OCI-M2 (cell line): ENCODE results near the gene OR2F2.

Source experiments
- DNase-seq: peaks from one replicate; lab custom pipeline; 2025; ENCODE audit not compliant: unreplicated experiment; lab: John Stamatoyannopoulos, UW

OR2F2 gene

GRCh38 chr7:143913945-143914615, 21.0 kb upstream of the OR2F2 start:
- no peak for DNase-seq

GRCh38 chr7:143914938-143915652, 19.9 kb upstream of the OR2F2 start:
- no peak for DNase-seq

- DNase-seq, result no peak
Observed at GRCh38 chr7:143924851-143925250, 10.2 kb upstream of the OR2F2 start.

DNA sequence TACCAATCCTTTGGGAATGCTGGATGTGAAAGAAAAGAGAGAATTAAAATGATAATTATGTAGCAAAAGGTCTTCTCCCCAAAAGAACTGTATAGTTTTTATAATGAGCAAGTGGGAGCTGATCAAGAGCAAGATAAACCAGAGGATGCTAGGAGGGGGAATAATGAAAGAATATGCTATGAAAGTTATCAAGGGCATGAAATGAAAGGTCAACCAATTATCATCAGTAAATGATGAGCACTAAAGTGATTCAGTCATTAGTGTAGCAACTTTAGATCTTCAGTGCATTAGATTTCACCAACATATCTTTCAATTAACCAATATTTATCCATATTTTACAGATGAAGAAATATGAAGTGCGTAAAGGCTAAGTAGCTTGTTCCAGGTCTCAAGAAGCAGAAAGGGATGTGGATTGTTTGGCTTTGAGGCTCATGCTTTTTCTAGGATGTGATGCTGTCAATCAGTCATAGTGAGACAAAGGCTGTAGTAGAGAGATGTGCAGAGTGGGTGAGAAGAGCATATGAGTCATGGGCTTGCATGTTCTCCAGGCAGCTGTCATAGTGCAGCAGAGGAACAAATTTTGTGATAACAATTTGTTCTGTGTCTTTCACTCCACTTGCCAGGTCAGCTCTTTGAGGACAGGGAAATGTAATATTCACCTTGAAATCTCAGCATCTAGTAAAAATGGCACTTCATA, 5.7 kb upstream of the OR2F2 start:
- DNase-seq, result no peak

GRCh38 chr7:143931739-143932138, 3.3 kb upstream of the OR2F2 start:
- no peak for DNase-seq

DNA sequence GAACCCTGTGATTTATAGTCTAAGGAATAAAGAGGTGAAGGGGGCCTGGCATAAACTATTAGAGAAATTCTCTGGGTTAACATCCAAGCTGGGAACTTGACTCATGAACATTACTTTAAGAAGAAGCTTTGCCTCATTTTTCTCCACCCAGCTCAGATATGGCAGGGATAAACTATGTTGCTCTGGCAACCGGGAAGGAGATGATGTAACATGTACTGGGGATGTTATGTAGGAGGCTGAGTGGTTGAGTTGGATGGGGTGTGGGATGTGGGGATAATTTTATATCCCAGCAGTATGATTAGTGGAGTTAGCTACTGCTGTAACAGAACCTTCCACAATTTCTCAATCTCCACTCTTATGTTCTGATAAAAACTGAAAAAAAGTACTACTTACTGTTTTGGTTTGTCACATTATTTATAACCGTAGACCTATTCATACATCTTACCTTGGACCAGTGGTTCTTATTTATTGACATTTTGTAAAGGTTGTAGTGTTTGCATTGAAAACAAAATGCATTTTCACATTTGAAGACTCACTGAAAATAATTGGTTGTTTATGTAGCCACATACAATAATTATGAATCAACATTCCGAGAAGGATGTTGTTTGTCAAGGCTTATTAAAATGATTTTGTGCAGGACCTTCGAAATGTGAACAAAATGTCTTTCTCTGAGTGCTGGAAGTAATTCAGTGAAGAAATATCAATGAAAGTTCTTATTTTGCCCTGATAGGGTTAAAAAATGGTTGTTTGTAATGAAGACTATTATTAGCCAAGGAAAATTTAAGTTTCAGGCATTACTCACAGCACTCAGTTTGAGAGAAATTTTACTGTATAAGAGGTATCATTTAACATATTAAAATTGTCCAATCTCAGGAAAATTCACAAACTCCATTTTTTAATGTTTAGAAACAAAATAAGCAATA, 1.3 kb downstream of the OR2F2 start:
- no peak for DNase-seq

GRCh38 chr7:143938379-143939243, 3.6 kb downstream of the OR2F2 start:
- no peak for DNase-seq

DNA sequence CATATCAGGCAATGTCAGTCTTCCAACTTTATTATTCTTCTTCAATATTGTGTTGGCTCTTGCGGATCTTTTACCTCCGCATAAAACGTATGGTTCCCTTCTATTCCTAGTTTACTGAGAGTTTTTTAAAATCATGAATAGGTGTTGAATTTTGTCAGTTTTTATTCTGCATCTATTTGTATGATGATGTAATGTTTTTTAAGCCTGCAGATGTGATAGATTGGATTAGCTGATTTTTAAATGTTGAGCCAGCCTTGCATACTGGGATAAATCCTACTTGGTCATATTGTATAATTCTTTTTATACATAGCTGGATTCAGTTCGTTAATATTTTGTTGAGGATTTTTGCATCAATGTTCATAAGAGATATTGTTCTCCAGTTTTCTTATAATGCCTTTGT, 10.4 kb downstream of the OR2F2 start:
- DNase-seq, result no peak

DNA sequence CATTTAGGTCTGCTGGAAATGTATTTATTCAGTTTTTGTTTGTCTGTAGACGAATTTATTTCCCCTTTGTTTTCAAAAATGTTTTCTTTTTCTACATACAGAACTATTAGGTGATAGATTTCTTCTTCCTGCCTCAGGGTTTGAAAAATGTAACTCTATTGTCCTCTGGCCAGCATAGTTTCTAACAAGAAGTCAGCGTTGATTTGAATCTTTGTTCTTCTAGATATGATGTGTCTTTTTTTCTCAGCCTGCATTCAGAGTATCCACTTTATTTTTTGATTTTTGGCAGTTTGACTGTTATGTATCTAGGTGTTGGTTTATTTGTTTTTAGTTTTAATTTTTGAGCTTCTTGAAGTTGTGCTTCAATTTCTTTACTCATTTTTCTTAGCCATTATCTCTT, 12.1 kb downstream of the OR2F2 start:
- DNase-seq, result no peak

- DNase-seq, result peak; percentile 43
Observed at GRCh38 chr7:143948733-143949132, 13.7 kb downstream of the OR2F2 start.

- DNase-seq, result no peak
Observed at GRCh38 chr7:143953421-143953820, 18.4 kb downstream of the OR2F2 start.

GRCh38 chr7:143954135-143954534, 19.1 kb downstream of the OR2F2 start:
- no peak for DNase-seq

DNA sequence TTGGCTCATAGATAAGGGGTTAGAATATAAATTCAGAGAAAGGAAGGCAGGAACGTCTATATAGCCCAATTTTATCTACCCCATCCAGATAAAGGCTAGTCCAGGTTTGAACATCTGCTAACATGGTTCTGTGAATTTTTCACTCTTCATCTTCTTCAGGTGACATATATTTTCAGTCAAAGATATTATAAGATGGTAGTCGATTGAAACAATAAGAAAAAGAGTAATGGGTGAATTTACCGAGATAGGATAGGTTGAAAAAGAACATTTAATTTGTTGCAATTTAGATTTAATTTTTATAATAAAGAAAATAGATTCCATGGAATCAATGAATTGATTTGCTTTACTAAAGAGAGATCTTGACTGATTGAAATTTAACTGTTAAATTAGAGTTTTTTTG, 19.5 kb downstream of the OR2F2 start, which contains the start of gene OR2F1:
Gene OR2F1 (plus strand): TSS at position 301 of the 400 bp plus-strand sequence. CDS start 5,127 bp downstream, outside the sequence.
- DNase-seq, result no peak

- no peak for DNase-seq
Observed at GRCh38 chr7:143958781-143959180, 23.7 kb downstream of the OR2F2 start.

DNA sequence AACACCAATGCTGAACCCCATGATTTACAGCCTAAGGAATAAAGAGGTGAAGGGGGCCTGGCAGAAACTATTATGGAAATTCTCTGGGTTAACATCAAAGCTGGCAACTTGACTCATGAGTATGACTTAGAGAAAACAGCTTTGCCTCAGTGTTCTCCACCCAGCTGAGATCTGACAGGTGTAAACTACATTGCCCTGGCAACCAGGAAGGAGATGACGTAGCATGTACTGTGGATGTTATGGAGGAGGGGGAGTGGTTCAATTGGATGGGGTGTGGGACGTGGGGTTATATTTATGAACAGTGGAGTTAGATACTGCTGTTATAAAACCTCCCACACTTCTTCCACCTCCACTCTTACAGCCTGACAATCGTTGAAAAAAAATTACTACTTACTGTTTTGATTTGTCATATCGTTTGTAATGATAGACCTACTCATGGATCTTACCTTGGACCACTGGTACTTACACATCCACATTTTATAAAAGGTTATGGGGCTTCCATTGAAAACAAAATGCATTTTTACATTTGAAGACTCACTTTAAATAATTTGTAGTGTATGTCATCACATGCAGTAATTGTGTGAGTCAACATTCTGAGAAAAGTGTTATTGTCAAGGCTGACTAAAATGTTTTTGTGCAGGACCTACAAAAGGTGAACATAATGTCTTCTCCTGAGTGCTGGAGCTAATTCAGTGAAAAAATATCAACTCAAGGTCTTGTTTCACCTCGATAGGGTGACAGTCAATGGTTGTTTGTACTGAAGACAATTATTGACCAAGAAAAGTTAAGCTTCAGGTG, 26.0 kb downstream of the OR2F2 start:
- no peak for DNase-seq

DNA sequence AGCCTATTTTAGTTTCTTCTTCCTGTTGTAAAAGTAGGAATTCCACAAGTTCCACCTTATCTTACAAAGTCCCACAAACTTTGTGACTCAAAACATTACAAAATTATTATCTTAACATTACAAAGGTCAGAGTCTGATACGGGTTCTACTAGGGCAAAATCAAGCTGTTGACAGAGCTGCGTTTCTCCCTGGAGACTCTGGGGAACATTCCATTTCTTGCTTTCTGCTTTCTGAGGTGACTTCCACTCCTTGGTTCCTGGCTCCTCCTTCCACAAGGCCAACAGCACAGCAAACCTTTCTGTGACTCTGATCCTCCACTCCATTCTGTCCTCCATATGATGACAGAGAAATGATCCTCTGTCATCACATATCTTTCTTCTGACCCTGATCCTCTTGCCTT, 30.2 kb downstream of the OR2F2 start:
- DNase-seq, result no peak

DNA sequence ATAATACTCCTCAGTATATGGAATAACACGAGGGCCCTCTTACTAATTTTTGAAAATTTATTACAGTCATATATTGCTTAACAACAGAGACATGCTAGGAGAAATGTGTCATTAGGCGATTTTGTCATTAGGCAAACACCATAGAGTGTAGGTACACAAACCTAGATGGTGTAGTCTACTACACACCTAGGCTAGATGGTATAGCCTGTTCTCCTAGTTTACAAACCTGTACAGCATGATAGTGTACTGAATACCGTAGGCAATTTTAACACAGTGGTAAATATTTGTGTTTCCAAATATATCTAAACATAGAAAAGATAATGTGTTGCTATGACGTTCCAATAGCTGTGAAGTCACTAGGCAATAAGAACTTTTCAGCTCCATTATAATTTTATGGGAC, 32.4 kb downstream of the OR2F2 start:
- DNase-seq, result no peak

DNA sequence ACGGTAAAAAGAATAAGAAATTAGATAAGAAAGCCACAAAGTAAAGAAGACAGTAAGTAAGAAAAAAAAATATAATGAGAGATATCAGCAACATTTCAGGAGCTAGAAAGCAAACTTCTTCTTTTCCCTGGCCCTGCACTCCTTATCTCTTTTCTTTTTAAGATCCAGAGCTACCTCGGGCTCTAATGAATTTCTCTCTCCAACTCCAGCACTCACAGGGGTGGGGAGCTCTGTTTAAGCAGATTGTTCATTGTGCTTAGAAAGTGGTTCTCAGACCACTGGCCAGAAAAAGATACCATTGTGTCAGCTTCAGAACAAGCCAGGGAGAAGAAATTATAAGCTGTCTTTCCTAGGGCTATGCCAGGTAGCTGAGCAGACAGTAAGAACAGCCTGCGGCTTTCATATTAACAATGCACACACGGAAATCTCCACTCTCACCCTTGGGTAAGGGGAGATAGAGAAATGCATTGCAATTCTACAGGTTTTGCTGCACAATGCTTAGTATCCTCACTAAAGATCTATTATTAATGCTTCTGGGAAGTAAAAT, 38.9 kb downstream of the OR2F2 start:
- DNase-seq, result peak; percentile 80

GRCh38 chr7:143974459-143974858, 39.4 kb downstream of the OR2F2 start:
- DNase-seq, result no peak
